ENCODE data around the gene SP6.

- TF ChIP-seq EZH2 (IDR thresholded peaks at IDR 0.05; ENCODE audit: low read length, unreplicated experiment) (no peak), CTCF (conservative IDR thresholded peaks at IDR 0.05; ENCODE audit: low read depth, low read length) (peak; percentile 71)
Measured at GRCh38 chr17:47821424-47822391, 29.3 kb downstream of the SP6 start, which contains the start of gene OSBPL7.

Data from PC-3 (cell line).